GM19025 (cell line): ENCODE data around the gene C3orf18.

Experiments
- ATAC-seq: cut with Tn5 transposase; IDR thresholded peaks from one replicate; pipeline ENCODE4 v1.9.1; 2021; ENCODE audit warnings: mild to moderate bottlenecking, low read depth, moderate library complexity; ENCODE audit not compliant: unreplicated experiment

Gene C3orf18

GRCh38 chr3:50567386-50568167 is at the start of gene C3orf18:
Gene C3orf18 (minus strand): TSS chr3:50567747. CDS start chr3:50565699, 2,048 bp downstream.
- ATAC-seq: peak; percentile 82

- ATAC-seq: peak; percentile 65
Observed at GRCh38 chr3:50616770-50617095, 49.2 kb upstream of the C3orf18 start.

- no peak for ATAC-seq
Observed at GRCh38 chr3:50616003-50616769, 48.6 kb upstream of the C3orf18 start.

- no peak for ATAC-seq
Observed at GRCh38 chr3:50615190-50615589, 47.6 kb upstream of the C3orf18 start.

- no peak for ATAC-seq
Observed at GRCh38 chr3:50612970-50613846, 45.7 kb upstream of the C3orf18 start.

GRCh38 chr3:50612234-50612882 is 44.8 kb upstream of the C3orf18 start:
- peak; percentile 3 for ATAC-seq

- ATAC-seq: peak; percentile 83
Observed at GRCh38 chr3:50611464-50612233, 44.1 kb upstream of the C3orf18 start, which contains the start of gene CISH. Gene CISH (minus strand): TSS chr3:50611774. CDS start chr3:50611650, 124 bp downstream.

- ATAC-seq: no peak
Observed at GRCh38 chr3:50610992-50611463, 43.5 kb upstream of the C3orf18 start.

- ATAC-seq: no peak
Observed at GRCh38 chr3:50610181-50610971, 42.8 kb upstream of the C3orf18 start.

GRCh38 chr3:50609763-50610085 is 42.2 kb upstream of the C3orf18 start:
- no peak for ATAC-seq

- ATAC-seq: no peak
Observed at GRCh38 chr3:50609071-50609762, 41.7 kb upstream of the C3orf18 start.

- ATAC-seq: no peak
Observed at GRCh38 chr3:50608278-50608677, 40.7 kb upstream of the C3orf18 start.

GRCh38 chr3:50607271-50608091 is 39.9 kb upstream of the C3orf18 start:
- ATAC-seq: no peak

- ATAC-seq: no peak
Observed at GRCh38 chr3:50606596-50606995, 39.0 kb upstream of the C3orf18 start.

GRCh38 chr3:50605901-50606326 is 38.4 kb upstream of the C3orf18 start:
- ATAC-seq: no peak

GRCh38 chr3:50604628-50605588 is 37.4 kb upstream of the C3orf18 start:
- no peak for ATAC-seq
